Measurements from ENCODE around the gene KDM6A. TPM values are rescaled to one million over a fixed set of nuclear protein-coding genes. Genes with fewer than 3 reads are reported as not detected.

The KDM6A gene
- total RNA-seq (2022; extraction: Qiagen RNA extraction): 10.0 to 14.1 TPM (median 10.9 TPM) in 5 replicates

GRCh38 chrX:44872821-44873414, at the start of gene KDM6A:
TSS of gene KDM6A (plus strand) at chrX:44873188. CDS start at chrX:44873552, 364 bp downstream.

GRCh38 chrX:44843753-44844152, 29.2 kb upstream of the KDM6A start, which contains the start of gene DUSP21:
TSS of gene DUSP21 (plus strand) at chrX:44844021. CDS start at chrX:44844133, 112 bp downstream.

Other genes starting within 250 kb of the KDM6A start
- gene DUSP21, start 29.2 kb upstream of the KDM6A start, total RNA-seq (2022; extraction: Qiagen RNA extraction): not detected in 5 replicates